ES-I3 (cell line): Measurements from ENCODE around the gene CASP8.

Experiments
- H3K36me3 ChIP-seq: 2 replicates; pipeline ENCODE4 v1.6.1; 2013; ENCODE audit warnings: mild to moderate bottlenecking, low read length, control low read depth, moderate library complexity; ENCODE audit not compliant: insufficient read depth
- H3K4me1 ChIP-seq: 2 replicates; pipeline ENCODE4 v1.6.1; 2013; ENCODE audit warnings: mild to moderate bottlenecking, control low read depth, low read length; ENCODE audit not compliant: insufficient read depth
- H3K9ac ChIP-seq: 2 replicates; pipeline ENCODE4 v1.6.1; 2013; ENCODE audit warnings: low read depth, mild to moderate bottlenecking, low read length, moderate library complexity
- H3K9me3 ChIP-seq: 2 replicates; pipeline ENCODE4 v1.6.1; 2013; ENCODE audit warnings: mild to moderate bottlenecking, low read length, moderate library complexity; ENCODE audit not compliant: control insufficient read depth, insufficient read depth

The CASP8 gene

GRCh38 chr2:201313362-201313761, 53.0 kb downstream of the CASP8 start:
- no peaks in the 10 kb centered on the region for H3K4me1 ChIP-seq
- H3K9me3 ChIP-seq = no peaks in the 10 kb centered on the region
- no peaks in the 10 kb centered on the region for H3K36me3 ChIP-seq
- no peak overlapping the region for H3K9ac ChIP-seq

GRCh38 chr2:201319511-201319910, 59.2 kb downstream of the CASP8 start:
- Histone ChIP-seq H3K4me1 (no peaks in the 10 kb centered on the region), H3K9ac (no peak overlapping the region), H3K36me3 (no peaks in the 10 kb centered on the region), H3K9me3 (peaks cover 3% of the 10 kb centered on the region; the same call in 1 of the 2 replicates)

- H3K36me3 ChIP-seq = no peaks in the 10 kb centered on the region
- H3K9ac ChIP-seq = no peak overlapping the region
- no peaks in the 10 kb centered on the region for H3K4me1 ChIP-seq
- peaks cover 3% of the 10 kb centered on the region; the same call in 1 of the 2 replicates for H3K9me3 ChIP-seq
These were observed 59.9 kb downstream of the CASP8 start for GRCh38 chr2:201320257-201320656.

GRCh38 chr2:201320701-201321100, 60.4 kb downstream of the CASP8 start:
- Histone ChIP-seq H3K4me1 (no peaks in the 10 kb centered on the region), H3K36me3 (no peaks in the 10 kb centered on the region), H3K9me3 (peaks cover 3% of the 10 kb centered on the region; the same call in 1 of the 2 replicates), H3K9ac (no peak overlapping the region)

GRCh38 chr2:201322772-201323171, 62.4 kb downstream of the CASP8 start:
- Histone ChIP-seq H3K9me3 (peaks cover 3% of the 10 kb centered on the region; the same call in 1 of the 2 replicates), H3K9ac (no peak overlapping the region), H3K36me3 (no peaks in the 10 kb centered on the region), H3K4me1 (no peaks in the 10 kb centered on the region)

- Histone ChIP-seq H3K4me1 (no peaks in the 10 kb centered on the region), H3K9ac (no peak overlapping the region), H3K9me3 (no peaks in the 10 kb centered on the region; the same call in 1 of the 2 replicates), H3K36me3 (no peaks in the 10 kb centered on the region)
These were observed 67.3 kb downstream of the CASP8 start for GRCh38 chr2:201327678-201328077.

GRCh38 chr2:201329409-201329808, 69.1 kb downstream of the CASP8 start:
- no peak overlapping the region for H3K9ac ChIP-seq
- no peaks in the 10 kb centered on the region for H3K4me1 ChIP-seq
- no peaks in the 10 kb centered on the region for H3K9me3 ChIP-seq
- no peaks in the 10 kb centered on the region for H3K36me3 ChIP-seq
